ENCODE data around the gene C1R.
"Not testable (repeated sequence)": the region's sequence is repeated elsewhere in the genome, so short reads cannot be mapped to it uniquely, and the experiment has no call there.

Gene C1R

GRCh38 chr12:7065073-7065623 is 27.1 kb downstream of the C1R start:
- DNase-seq: no peak

- DNase-seq: no peak
Observed at GRCh38 chr12:7064516-7064915, 27.7 kb downstream of the C1R start.

DNA sequence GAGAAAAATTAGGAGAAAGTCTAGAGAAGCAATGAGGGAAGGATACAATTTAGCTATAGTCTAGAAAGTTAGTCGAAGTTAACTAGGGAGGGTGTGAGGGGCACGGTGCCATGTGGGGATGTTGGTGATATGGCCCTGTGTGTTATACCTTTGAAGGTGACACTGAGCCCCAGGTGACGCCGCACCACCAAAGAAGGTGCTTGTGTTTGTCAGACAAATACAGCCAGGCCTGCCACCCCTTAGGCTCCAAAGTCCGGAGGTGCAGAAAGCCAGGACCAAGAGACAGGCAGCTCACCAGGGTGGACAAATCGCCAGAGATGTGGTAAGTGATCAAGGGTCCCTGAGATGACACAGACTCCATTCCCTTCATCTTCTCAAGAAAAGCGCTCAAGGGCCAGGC is 30.6 kb downstream of the C1R start:
- DNase-seq: no peak

GRCh38 chr12:7061138-7061537 is 31.1 kb downstream of the C1R start:
- DNase-seq: no peak

- DNase-seq: peak in 1 of 2 experiments; percentile 15
Observed at GRCh38 chr12:7060353-7060954, 31.8 kb downstream of the C1R start, which contains the start of gene C1S. Gene C1S, plus strand, starts transcription at chr12:7060718. Its CDS starts 1,195 bp downstream, at chr12:7061913.

DNA sequence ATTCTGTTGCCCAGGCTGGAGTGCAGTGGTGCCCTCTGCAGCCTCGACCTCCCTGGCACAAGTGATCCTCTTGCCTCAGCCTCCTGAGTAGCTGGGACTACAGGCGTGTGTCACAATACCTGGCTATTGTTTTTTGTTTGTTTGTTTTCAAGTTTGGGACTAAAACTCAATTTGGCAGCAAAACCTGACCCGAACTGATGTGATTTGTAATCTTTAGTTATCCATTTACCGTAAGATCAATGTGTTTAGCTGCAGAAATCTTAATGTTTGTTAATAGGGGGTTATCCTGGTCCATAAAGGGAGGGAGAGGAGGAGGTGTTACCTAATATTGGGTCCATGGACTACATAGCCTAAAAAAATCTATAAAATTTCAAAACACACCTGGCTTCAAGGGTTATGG is 32.5 kb downstream of the C1R start:
- no peak for DNase-seq

- DNase-seq: no peak
Observed at GRCh38 chr12:7058850-7059395, 33.3 kb downstream of the C1R start.

- DNase-seq: no peak
Observed at GRCh38 chr12:7058163-7058845, 33.9 kb downstream of the C1R start.

DNA sequence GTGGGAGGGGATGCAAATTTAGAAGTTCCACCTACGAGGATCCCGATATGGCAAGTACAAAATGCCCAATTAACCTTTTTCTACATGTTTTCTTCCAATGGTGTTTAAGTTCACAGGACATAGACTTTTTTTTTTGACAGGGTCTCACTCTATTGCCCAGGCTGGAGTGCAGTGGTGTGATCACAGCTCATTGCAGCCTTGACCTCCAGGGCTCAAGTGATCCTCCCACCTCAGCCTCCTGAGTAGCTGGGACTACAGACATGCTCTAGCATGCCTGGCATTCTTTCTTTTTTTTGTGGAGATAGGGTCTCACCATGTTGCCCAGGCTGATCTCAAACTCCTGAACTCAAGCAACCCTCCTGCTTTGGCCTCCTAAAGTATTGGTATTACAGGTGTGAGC is 36.5 kb downstream of the C1R start:
- not testable (repeated sequence) for DNase-seq

DNA sequence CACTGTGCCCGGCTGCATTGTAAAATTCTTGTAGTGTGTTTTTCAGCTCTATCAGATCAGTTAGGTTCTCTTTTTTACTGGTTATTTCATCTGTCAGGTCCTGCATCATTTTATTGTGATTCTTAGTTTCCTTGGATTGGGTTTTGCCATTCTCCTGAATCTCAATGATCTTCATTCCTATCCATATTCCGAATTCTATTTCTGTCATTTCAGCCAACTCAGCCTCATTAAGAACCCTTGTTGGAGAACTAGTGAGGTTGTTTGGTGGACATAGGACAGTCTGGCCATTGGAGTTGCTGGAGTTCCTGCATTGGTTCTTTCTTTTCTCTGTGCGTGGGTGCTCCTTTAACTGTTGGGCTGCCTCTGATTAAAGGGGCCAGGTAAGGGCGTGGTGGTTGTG is 37.3 kb downstream of the C1R start:
- no peak for DNase-seq

DNA sequence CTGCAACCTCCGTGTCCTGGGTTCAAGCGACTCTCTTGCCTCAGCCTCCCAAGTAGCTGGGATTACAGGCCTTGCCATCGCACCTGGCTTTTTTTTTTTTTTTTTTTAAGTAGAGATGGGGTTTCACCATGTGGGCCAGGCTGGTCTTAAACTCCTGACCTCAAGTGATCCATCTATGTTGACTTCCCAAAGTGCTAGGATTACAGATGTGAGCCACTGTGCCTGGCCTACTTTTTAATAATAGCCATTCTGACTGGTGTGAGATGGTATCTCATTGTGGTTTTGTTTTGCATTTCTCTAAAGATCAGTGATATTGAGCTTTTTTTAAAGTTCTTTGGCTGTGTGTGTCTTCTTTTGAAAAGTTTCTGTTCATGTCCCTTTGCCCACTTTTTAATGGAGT is 42.3 kb downstream of the C1R start:
- DNase-seq: not testable (repeated sequence)

DNA sequence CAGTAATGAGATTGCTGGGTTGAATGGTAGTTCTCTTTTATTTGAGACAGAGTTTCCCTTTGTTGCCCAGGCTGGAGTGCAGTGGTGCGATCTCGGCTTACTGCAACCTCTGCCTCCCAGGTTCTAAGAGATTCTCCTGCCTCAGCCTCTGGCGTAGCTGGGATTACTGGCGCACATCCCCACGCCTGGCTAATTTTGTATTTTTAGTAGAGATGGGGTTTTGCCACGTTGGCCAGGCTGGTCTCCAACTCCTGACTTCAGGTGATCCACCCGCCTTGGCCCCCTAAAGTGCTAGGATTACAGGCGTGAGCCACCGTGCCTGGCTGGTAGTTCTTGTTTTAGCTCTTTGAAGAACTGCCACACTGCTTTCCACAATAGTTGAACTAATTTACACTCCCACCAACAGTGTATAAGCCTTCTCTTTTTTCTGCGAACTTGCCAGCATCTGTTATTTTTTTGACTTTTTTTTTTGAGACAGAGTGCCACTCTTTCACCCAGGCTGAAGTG is 42.7 kb downstream of the C1R start:
- not testable (repeated sequence) for DNase-seq

- DNase-seq: no peak
Observed at GRCh38 chr12:7047306-7047705, 44.9 kb downstream of the C1R start.

GRCh38 chr12:7046383-7047105 is 45.7 kb downstream of the C1R start:
- DNase-seq: no peak

DNA sequence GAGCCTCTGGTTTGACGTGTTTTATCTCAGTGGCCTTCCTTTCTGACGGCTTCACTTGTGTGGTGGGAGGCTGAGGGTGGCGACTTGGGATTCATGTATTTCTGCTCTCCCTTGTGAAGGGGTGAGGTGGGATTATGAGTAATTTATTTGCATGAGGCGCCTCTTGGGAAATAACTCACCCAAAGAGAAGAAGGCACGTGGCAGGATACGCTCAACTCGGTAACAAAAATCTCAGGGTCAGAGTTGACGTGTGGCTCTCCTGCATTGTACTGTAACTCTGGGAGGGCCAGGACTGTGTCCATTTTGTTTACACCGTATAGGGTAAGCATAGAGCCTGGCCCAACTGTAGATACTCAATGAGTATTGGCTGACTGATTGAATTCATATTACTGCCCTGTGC is 46.3 kb downstream of the C1R start:
- no peak for DNase-seq

GRCh38 chr12:7042842-7043241 is 49.4 kb downstream of the C1R start:
- DNase-seq: peak in 1 of 2 experiments; percentile 69

DNA sequence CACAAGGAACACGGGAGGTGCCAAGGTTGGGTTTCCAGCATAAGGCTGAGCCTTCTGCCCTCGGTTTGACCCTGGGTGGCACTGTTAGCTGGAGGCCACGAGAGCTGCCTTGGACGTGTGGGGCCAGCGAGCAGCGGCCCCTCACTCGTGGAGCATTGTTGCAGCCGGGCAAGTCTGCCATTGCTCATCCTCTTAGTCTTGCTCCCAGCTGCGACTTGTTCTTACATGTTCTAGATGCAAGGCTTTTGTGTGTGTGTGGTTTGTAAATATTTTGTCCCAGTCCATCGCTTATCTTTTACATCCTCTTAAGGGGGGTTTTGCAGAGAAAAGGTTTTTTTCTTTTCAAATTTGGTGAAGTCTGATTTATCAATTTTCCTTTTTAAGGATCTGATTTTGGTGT is 52.8 kb downstream of the C1R start:
- DNase-seq: no peak

DNA sequence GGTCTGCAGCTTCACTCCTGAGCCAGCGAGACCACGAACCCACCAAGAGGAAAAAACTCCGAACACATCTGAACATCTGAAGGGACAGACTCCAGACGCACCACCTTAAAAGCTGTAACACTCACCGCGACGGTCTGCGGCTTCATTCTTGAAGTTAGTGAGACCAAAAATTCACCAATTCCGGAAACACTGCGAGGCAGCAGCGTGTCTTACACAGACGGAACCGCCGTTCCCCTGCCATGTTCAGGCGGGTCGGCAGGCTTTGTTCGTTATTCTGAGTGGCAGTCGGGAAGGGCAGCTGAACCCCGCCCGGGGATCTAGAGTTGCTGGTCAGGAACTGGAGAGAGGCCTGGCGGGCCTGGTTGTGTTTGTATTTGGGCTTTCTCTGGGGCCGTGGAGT is 53.7 kb downstream of the C1R start:
- no peak for DNase-seq

DNA sequence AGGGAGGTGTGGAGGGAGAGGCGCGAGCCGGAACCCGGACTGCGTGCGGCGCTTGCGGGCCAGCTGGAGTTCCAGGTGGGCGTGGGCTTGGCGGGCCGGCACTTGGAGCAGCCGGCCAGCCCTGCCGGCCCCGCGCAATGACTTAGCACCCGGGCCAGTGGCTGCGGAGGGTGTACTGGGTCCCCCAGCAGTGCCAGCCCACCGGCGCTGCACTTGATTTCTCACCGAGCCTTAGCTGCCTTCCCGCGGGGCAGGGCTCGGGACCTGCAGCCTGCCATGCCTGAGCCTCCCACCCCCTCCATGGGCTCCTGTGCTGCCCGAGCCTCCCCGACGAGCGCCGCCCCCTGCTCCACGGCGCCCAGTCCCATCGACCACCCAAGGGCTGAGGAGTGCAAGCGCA is 54.8 kb downstream of the C1R start:
- DNase-seq: not testable (repeated sequence)

DNA sequence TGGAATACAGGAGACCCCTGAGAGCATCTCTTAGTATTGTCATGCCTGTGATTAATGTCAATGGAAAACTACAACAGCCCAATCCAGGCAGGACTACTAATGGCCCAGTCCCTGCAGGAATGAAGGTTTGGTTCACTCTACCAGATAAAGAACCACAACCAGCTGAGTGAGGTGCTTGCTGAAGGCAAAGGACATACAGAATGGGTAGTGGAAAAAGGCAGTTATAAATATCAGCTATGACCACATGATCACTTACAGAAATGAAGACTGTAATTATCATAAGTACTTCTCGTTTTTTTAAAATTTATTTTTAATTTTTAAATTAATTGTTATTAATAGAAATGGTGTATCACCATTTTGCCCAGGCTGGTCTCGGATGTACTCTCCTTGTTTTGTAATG is 56.8 kb downstream of the C1R start:
- no peak for DNase-seq

DNA sequence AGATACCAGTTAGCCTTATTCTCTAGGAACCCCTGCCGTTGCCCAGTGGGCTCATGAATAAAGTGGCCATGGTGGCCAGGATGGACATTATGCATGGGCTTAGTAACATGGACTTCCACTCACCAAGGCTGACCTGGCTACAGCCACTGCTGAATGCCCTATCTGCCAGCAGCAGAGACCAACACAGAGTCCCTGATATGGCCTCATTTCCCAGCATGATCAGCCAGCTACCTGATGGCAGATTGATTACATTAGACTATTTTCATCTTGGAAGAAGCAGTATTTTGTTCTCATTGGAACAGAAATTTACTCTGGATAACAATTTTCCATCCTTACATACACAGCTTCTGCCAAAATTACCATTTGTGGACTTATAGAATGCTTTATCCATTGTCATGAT is 57.8 kb downstream of the C1R start:
- no peak for DNase-seq

DNA sequence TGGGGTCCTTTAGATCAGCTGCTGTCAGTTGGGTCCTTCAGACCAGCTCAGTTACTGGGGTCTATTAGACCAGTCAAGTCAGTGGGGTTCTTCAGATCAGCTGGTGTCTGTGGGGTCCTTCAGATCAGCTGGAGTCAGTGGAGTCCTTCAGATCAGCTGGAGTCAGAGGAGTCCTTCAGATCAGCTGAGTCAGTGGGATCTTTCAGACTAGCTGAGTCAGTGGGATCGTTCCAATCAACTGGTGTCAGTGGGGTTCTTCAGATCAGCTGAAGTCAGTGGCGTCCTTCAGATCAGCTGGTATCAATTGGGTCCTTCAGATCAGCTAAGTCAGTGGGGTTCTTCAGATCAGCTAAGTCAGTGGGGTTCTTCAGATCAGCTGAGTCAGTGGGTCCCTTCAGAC is 59.3 kb downstream of the C1R start:
- DNase-seq: no peak

DNA sequence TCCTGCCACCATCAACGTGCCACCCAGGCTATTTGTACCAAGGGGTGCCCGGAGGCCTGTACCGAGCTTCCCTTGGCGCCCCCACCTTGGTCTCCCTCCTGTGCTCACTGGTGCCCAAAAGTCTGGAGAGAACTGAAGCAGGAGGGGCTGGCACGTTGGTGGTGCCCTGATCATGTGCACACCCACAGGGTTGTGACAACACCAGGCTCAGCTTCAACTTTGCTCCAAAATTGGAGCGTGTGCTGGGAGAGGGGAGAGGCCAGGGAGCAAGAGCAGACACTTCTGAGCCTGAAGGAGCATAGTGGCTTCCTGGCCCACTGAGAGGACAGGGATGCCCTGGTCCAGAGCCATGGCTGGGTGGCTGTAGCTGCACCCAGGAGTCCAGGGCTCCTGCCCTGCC is 60.9 kb downstream of the C1R start:
- no peak for DNase-seq

All from SW 1271 (cell line).